Raji (cell line): Measurements from ENCODE around the gene CGB1.
"Not testable (repeated sequence)": the region's sequence is repeated elsewhere in the genome, so short reads cannot be mapped to it uniquely, and the experiment has no call there.

Source experiments
- POLR2A ChIP-seq: IDR thresholded peaks from 2 replicates; pipeline ENCODE4 v1.6.1; 2011; ENCODE audit warnings: low read depth, low read length, control low read depth; ENCODE audit not compliant: insufficient read depth

Gene CGB1

DNA sequence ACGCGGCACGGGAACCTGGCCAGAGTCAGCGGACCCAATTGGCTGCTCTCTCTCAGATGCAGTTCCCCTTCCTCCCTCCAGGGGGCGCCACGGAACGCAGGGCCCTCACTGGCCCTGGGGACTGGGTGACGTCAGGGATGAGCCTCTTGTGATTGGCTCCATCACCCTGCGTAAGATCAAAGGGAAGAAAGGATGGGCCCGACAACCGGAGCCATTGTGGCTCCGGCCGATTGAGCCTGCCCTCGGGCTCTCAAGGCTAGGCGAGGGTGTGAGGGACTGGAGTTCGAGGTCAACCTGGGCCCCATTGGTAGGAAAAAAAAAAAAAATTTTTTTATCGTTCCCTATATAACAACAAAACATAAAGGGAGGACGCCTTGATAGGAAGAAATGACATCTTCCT is at the start of gene CGB1:
CGB1 (minus strand) TSS at position 81 of the 400 bp plus-strand sequence. CDS start 184 bp downstream, outside the sequence.
- TF ChIP-seq POLR2A, result not testable (repeated sequence)

DNA sequence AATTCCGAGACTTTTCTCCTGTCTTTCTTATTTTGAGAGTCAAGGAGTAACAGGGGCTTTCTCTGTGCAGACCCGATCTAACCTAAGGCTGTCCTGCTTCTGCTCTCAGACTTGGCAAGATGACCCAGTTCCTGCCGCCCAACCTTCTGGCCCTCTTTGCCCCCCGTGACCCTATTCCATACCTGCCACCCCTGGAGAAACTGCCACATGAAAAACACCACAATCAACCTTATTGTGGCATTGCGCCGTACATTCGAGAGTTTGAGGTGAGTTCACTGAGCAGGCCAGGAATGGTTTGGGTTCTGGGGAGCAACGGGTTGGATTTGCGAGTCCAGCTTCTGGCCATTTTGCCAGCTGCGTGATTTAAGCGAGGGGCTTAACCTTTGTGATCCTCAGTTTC is 49.6 kb upstream of the CGB1 start:
- no peak for TF ChIP-seq POLR2A

DNA sequence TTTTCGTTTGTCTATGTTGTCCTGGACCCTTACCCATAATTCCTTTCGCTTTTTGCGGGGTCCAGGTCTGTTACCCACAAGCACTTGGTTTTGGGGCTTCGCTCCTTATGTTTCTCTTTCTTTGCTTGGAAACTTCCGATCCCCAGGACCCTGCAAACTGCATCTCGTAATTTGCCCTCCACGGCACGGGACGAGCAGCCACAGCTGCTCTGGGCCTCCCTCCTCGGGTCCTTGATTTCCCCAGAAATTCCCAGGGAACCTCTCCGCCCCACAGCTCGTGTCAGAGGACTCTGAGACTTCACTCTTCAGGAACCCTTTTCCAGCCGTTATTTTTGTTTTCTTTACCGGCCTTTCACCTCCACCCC is 49.2 kb upstream of the CGB1 start:
- TF ChIP-seq POLR2A, result no peak

DNA sequence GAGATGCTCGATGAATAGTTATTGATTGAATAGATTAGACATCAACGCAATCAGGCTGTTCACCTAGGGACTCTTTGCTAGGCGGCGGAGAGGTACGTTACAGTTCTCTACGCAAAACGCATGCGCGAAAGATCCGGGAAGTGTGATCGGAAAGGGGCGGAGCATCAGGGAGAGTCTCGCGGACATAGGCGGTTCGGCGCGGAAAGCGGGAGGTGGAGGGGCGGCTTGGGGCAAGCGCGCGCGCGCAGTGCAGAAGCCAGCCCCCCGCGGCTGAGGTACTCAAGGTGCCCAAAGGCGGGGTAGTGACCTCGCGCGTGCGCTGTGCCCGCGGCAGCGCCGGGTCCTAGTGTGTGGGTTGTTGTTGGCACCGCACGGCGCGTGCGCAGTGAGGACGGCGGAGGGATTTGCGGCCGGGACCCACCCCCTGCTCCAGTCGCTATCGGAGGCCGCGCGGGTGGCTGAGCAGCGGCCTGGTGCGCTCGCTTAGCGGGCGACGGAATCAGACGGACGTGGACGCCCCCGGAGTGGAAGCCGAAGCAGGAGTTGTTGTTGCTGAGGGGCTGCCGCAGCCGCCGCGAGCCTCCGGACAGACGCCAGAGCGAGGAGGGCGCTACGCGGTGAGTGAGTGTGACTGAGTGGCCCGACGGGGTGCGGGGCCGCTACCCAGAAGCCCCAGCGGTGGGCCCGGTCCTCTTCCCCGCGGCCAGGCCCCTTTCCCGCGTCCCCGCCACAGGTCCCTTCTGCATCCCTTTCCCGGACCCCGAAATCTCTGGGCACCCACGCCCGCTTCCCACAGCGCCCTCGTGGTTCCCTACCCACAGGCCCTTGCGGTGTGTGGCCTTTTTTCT is 48.5 kb upstream of the CGB1 start, which contains the start of gene SNRNP70:
SNRNP70 (plus strand) TSS at position 432 of the 848 bp plus-strand sequence. CDS start 964 bp downstream, outside the sequence.
- TF ChIP-seq POLR2A, result peak; percentile 90

DNA sequence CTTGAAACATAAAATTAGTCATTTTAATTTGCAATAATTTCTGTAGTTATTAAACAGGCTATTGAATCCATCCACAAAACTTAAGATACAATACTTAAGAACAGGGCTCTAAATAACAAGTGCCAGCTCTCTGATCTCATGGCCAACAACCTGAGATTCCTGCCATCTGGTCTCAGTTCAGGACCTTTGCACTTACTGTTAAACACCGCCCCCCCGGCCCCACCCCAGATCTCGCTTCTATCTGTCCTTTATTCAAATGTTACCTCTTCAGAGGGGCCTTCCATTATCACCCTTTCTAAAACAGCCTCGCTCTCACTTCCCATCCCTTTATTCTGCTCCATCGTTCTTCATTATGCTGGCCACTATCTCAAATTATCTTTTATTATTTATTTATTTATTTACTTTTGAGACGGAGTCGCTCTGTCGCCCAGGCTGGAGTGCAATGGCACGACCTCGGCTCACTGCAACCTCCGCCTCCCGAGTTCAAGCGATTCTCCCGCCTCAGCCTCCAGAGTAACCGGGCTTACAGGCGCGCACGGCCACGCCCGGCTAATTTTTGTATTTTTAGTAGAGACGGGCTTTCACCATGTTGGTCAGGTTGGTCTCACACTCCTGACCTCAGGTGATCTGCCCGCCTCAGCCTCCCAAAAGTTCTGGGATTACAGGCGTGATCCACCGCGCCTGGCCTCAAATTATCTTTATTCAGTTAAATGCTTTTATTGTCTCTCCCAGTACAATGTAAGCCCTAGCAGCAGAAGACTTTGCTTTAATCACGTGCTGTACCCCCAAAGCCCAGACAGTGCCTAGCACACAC is 47.7 kb upstream of the CGB1 start:
- TF ChIP-seq POLR2A, result no peak

DNA sequence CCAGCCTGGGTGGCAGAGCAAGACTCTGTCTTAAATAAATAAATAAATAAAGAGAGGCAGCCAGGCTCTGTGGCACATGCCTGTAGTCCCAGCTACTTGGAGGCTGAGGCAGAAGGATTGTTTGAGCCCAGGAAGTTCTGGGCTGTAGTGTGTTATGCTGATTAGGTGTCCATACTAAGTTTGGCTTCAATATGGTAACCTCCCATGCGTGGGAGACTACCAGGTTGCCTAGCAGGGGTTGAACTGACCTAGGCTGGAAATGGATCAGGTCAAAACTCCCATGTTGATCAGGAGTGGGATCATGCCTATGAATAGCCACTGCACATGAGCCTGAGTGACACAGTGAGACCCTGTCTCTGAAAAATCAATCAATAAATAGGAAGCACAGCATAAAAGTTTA is 44.6 kb upstream of the CGB1 start:
- no peak for TF ChIP-seq POLR2A

DNA sequence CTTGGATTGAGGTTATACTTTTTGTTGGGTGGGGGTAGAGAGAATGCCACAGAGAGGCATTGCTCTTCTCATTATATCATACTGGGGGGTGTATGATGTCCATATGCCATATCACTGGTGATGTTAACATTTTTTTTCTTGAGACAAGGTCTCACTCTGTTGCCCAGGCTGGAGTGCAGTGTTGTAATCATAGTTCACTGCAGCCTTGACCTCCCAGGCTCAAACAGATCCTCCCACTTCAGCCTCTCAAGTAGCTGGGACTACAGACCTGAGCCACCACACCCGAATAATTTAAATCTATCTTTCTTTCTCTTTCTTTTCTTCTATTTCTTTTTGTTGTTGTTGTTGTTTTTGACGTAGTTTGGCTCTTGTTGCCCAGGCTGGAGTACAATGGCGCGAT is 43.7 kb upstream of the CGB1 start:
- TF ChIP-seq POLR2A, result no peak

DNA sequence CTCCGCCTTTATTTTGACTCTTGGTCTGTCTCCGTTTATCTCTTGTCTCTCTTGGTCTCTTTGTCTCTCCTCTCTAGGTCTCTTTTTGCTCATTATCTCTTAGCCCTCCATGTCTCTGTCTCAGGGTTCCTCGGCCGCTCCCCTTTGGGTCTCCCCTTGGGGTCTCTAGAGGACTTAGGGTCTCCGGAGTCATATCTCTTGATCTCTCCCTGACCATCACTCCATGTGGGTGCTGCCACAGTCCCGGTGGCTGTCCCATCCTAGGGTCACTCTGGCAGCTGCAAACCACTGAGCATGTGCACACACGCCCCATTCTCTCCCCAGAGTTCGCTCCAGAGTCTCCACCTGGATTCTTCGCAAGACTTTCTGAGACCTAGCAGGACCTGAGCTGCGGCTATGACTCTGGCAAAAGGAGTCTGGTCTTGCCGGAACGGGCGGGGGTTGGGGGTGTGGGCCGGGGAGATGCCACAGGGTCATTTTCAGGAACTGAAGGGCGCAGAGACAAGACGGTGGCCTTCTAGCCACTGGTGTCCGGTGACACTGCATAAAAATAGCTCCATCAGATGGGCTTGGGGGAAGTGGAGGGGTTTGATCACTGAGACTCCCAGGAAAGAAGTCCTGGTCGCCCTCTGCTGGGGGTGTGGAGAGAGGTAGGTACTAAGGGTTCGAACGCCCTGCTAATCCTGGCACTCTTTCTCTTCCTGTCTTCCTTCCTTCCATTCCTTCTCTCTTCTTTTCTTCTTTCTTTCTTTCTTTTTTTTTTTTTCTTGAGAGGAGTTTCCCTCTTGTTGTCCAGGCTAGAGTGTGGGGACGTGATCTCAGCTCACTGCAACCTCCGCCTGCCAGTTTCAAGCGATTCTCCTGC is 37.1 kb upstream of the CGB1 start:
- TF ChIP-seq POLR2A, result no peak

DNA sequence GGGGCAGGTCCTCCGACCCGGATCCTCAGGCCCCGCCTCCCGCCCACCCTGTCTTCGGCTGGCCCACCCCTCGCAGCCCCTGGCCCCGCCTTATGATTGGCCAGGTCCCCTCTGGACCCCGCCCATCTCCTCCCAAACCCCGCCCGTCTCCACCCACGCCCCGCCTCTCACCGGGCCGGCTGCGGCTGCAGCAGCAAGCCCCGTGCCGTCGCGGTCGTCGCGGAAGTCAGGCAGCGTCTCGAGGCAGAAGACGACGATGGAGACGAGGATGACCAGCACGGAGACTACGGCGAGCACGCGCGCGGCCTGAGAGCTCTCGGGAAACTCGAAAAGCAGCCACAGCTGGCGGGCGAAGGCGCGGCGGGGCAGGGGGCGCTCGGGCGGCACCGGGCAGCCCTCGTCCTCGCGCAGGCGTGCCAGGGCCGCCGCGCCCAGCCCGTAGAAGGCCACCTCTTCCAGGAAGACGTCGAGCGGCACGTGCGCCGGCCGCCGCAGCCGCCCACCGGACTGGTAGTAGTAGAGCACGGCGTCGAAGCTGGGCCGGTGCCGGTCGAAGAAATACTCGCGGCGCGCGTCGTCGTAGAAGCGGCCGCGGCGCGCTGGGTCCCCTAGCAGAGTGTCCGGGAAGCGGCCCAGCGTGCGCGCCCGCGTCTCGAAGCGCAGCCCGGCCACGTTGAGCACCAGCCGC is 35.3 kb upstream of the CGB1 start:
- TF ChIP-seq POLR2A, result no peak

DNA sequence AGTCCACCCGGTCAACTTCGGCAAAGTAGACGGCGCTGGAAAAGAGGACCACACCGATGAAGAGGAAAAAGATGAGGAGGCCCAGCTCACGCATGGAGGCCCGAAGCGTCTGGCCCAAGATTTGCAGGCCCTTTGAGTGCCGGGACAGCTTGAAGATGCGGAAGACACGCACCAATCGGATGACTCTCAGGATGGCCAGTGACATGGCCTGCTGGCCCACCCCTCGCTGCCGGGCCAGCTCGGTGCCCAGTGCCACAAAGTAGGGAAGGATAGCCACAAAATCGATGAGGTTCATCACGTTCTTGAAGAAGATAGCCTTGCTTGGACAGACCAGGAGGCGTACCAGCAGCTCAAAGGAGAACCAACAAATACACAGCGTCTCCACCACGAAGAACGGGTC is 33.7 kb upstream of the CGB1 start:
- no peak for TF ChIP-seq POLR2A

DNA sequence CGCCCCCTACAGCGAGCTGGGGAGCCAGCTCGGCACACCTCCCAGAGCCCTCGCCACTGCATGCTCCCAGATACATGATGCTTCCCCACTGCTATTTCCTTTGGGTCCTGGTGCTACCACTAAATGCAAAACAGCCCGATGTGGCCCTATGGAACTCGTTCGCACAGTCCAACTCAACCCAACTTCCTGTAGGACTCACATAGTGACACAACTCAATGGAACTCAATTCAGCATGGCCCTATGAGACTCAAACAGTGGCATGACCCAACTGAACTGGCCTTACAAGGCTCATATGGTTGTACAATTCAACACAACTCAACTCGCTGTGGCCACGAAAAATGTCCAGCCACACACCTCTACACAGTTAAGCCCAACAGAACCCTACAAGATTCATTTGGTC is 32.3 kb upstream of the CGB1 start:
- no peak for TF ChIP-seq POLR2A

DNA sequence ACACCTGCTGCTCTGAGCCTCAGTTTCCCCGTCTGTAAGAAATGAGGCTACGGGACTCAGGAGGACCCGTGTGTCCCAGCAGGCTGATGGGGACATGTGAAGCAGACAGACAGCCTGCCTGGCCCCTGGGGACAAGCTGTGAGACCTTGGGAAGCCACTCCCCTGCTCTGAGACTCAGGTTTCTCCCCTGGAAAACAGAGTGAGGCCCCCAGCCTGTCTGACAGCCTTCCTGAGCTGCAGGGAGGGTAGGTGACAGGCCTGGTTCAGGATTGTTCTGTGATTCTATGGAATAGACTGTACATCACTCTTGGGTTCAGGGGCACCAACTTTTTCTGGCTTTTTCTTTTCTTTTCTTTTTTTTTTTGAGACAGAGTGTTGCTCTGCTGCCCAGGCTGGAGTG is 30.9 kb upstream of the CGB1 start:
- no peak for TF ChIP-seq POLR2A

DNA sequence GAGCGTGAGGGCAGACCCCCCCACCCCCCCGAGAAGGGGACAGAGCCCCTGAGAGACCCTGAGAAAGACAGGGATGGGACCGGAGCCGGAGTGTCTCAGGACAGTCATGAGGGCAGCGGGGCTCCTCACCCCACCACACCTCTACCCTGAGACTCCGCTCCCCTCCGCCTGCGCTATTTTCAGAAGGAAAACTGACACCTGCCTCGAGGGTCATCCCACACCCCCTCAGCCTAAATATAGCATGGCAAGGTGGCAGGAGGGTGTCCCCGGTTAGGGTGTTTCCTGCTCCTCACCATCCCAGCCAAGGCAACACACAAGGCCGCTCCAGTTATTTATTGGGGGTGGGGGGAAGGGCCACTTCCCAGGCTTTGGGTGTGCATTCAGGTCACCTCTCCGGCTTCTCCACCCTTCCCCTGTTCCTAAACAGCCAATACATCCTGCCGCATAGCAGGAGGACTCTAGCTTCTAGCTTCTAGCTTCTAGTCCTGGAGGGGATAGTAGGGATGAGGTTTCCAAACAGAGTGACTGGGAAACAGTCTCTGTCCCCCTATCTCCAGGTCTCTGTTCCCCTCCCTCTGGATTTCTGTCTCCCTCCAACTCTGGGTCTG is 29.3 kb upstream of the CGB1 start:
- TF ChIP-seq POLR2A, result no peak
